Astrocyte (in vitro differentiated cells and primary cell): ENCODE results near the gene KRTAP9-4. TPM values are rescaled to one million over a fixed set of nuclear protein-coding genes. Genes with fewer than 3 reads are reported as not detected.

ENCODE experiments used
- total RNA-seq: library from RNA; stranded (reverse); gene quantifications from 2 replicates; pipeline ENCODE4 v1.2.1, GENCODE V29; 2021

The KRTAP9-4 gene
- total RNA-seq, 1 donor from 2014 or later: not detected

Other genes starting within 250 kb of the KRTAP9-4 start
- not detected in 2 replicates for gene KRTAP3-2, start 249.8 kb upstream of the KRTAP9-4 start, total RNA-seq
- not detected in 2 replicates for gene KRTAP3-1, start 240.6 kb upstream of the KRTAP9-4 start, total RNA-seq
- not detected in 2 replicates for gene KRTAP1-5, start 222.5 kb upstream of the KRTAP9-4 start, total RNA-seq
- gene KRTAP1-4, start 219.5 kb upstream of the KRTAP9-4 start, total RNA-seq: not detected in 2 replicates
- gene KRTAP1-3, start 214.8 kb upstream of the KRTAP9-4 start, total RNA-seq: not detected in 2 replicates
- gene KRTAP1-1, start 208.2 kb upstream of the KRTAP9-4 start, total RNA-seq: not detected in 2 replicates
- gene KRTAP2-1, start 202.4 kb upstream of the KRTAP9-4 start, total RNA-seq: not detected in 2 replicates
- gene KRTAP2-2, start 194.5 kb upstream of the KRTAP9-4 start, total RNA-seq: not detected in 2 replicates
- 3.8 and 7.1 TPM in 2 replicates for gene KRTAP2-3, start 189.6 kb upstream of the KRTAP9-4 start, total RNA-seq
- not detected in 2 replicates for gene KRTAP2-4, start 183.8 kb upstream of the KRTAP9-4 start, total RNA-seq
- not detected in 2 replicates for gene KRTAP4-7, start 165.5 kb upstream of the KRTAP9-4 start, total RNA-seq
- not detected in 2 replicates for gene KRTAP4-8, start 151.5 kb upstream of the KRTAP9-4 start, total RNA-seq
- gene KRTAP4-16, start 147.5 kb upstream of the KRTAP9-4 start, total RNA-seq: not detected in 2 replicates
- gene KRTAP4-9, start 144.3 kb upstream of the KRTAP9-4 start, total RNA-seq: not detected in 2 replicates
- not detected in 2 replicates for gene KRTAP4-11, start 131.3 kb upstream of the KRTAP9-4 start, total RNA-seq
- not detected in 2 replicates for gene KRTAP4-12, start 125.5 kb upstream of the KRTAP9-4 start, total RNA-seq
- not detected in 2 replicates for gene KRTAP4-6, start 109.1 kb upstream of the KRTAP9-4 start, total RNA-seq
- gene KRTAP4-5, start 99.9 kb upstream of the KRTAP9-4 start, total RNA-seq: not detected in 2 replicates
- gene KRTAP4-4, start 88.9 kb upstream of the KRTAP9-4 start, total RNA-seq: not detected in 2 replicates
- not detected in 2 replicates for gene KRTAP4-3, start 81.5 kb upstream of the KRTAP9-4 start, total RNA-seq
- not detected in 2 replicates for gene KRTAP4-2, start 71.5 kb upstream of the KRTAP9-4 start, total RNA-seq
- gene KRTAP4-1, start 64.8 kb upstream of the KRTAP9-4 start, total RNA-seq: not detected in 2 replicates
- not detected in 2 replicates for gene KRTAP9-1, start 59.8 kb upstream of the KRTAP9-4 start, total RNA-seq
- not detected in 2 replicates for gene KRTAP9-2, start 23.0 kb upstream of the KRTAP9-4 start, total RNA-seq
- gene KRTAP9-3, start 17.2 kb upstream of the KRTAP9-4 start, total RNA-seq: not detected in 2 replicates
- not detected in 2 replicates for gene KRTAP9-8, start 11.7 kb upstream of the KRTAP9-4 start, total RNA-seq
- gene KRTAP9-9, start 5.7 kb downstream of the KRTAP9-4 start, total RNA-seq: not detected in 2 replicates
- not detected in 2 replicates for gene KRTAP9-6, start 15.7 kb downstream of the KRTAP9-4 start, total RNA-seq
- not detected in 2 replicates for gene KRTAP9-7, start 26.0 kb downstream of the KRTAP9-4 start, total RNA-seq
- gene KRTAP29-1, start 53.2 kb downstream of the KRTAP9-4 start, total RNA-seq: not detected in 2 replicates
- gene KRTAP16-1, start 59.6 kb downstream of the KRTAP9-4 start, total RNA-seq: not detected in 2 replicates
- not detected in 2 replicates for gene KRTAP17-1, start 66.0 kb downstream of the KRTAP9-4 start, total RNA-seq
- gene KRT33A, start 101.1 kb downstream of the KRTAP9-4 start, total RNA-seq: not detected in 2 replicates
- gene KRT33B, start 120.1 kb downstream of the KRTAP9-4 start, total RNA-seq: not detected in 2 replicates
- gene KRT34, start 132.6 kb downstream of the KRTAP9-4 start, total RNA-seq: not detected in 2 replicates
- gene KRT31, start 147.9 kb downstream of the KRTAP9-4 start, total RNA-seq: not detected in 2 replicates
- gene KRT37, start 174.9 kb downstream of the KRTAP9-4 start, total RNA-seq: not detected in 2 replicates
- gene KRT38, start 191.3 kb downstream of the KRTAP9-4 start, total RNA-seq: not detected in 2 replicates
- not detected in 2 replicates for gene KRT32, start 217.7 kb downstream of the KRTAP9-4 start, total RNA-seq
- not detected in 2 replicates for gene KRT35, start 231.5 kb downstream of the KRTAP9-4 start, total RNA-seq
- gene KRT36, start 240.2 kb downstream of the KRTAP9-4 start, total RNA-seq: not detected in 2 replicates